Right atrium auricular region (tissue), 2 donors: Measurements from ENCODE around the gene SCP2. TPM values are rescaled to one million over a fixed set of nuclear protein-coding genes. Genes with fewer than 3 reads are reported as not detected.

Experiments used
- DNase-seq: peaks from one replicate; pipeline ENCODE4 v3.0.0-alpha.2; 2019; ENCODE audit warnings: low spot score
- H3K27ac ChIP-seq, 2 donors: fragments of 200-600 bp; sonication (generic); 1 replicate in 1 of 2; 2 replicates in 1 of 2; pipeline ENCODE4 v1.5.1; 2016 to 2019
- H3K27me3 ChIP-seq, 2 donors: fragments of 200-600 bp; sonication (generic); one replicate each; pipeline versions ENCODE4 v1.5.1 to v1.6.0; 2017 to 2019
- H3K36me3 ChIP-seq: fragments of 200-600 bp; sonication (generic); one replicate; pipeline ENCODE4 v1.5.1; 2016
- H3K4me1 ChIP-seq, 2 donors: fragments of 200-600 bp; sonication (generic); one replicate each; pipeline versions ENCODE4 v1.5.1 to v1.6.0; 2017 to 2019
- H3K4me3 ChIP-seq, 2 donors: fragments of 200-600 bp; sonication (generic); 1 replicate in 1 of 2; 2 replicates in 1 of 2; pipeline ENCODE4 v1.5.1; 2017 to 2019; ENCODE audit warnings: mild to moderate bottlenecking in 1 of 2, moderate library complexity in 1 of 2
- H3K9me3 ChIP-seq, 2 donors: fragments of 200-600 bp; sonication (generic); one replicate each; pipeline ENCODE4 v1.5.1; 2019
- total RNA-seq, 2 donors: library from RNA; depleted of rRNA; stranded (reverse); fragments of >200 nt; gene quantifications; one replicate each; pipeline ENCODE4 v1.1.0, GENCODE V29; 2016
- TF ChIP-seq, protein P1 (sequence below), 2 donors: fragments of 200-600 bp; sonication (generic); IDR thresholded peaks; one replicate each; pipeline ENCODE4 v1.5.1; 2019; ENCODE audit warnings: antibody characterized with exemption in 2 of 2

The SCP2 gene
- total RNA-seq, 2 donors from 2014 or later = 67.1 to 163 TPM

DNA sequence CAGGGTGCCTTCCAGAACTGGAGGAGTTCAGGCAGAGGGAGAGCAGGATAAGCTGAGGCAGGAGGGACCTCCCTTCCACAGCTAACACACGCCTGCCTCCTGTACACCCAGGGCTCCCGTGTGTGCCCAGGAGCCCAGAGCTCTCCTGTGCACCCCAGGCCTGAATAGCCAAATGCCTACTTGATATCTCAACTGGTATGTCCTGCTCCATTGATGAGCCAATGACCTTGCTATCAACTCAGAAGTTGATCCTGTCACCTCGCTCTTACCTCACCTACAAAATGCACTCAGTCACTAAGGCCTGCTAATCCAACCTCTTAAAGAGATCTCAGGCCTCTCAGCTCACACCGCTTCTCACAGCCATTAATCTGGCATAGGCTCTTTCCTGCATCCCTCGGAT, 12.6 kb upstream of the SCP2 start:
- Histone ChIP-seq H3K4me3 (no peak overlapping the region), H3K27me3 (no peaks in the 10 kb centered on the region), H3K36me3 (no peaks in the 10 kb centered on the region), H3K9me3 (no peaks in the 10 kb centered on the region), H3K27ac (peak overlapping the region in 1 of 2 donors; percentile 16), H3K4me1 (peaks cover 0 to 28% of the 10 kb centered on the region in 2 donors)
- TF ChIP-seq, protein P1, sequence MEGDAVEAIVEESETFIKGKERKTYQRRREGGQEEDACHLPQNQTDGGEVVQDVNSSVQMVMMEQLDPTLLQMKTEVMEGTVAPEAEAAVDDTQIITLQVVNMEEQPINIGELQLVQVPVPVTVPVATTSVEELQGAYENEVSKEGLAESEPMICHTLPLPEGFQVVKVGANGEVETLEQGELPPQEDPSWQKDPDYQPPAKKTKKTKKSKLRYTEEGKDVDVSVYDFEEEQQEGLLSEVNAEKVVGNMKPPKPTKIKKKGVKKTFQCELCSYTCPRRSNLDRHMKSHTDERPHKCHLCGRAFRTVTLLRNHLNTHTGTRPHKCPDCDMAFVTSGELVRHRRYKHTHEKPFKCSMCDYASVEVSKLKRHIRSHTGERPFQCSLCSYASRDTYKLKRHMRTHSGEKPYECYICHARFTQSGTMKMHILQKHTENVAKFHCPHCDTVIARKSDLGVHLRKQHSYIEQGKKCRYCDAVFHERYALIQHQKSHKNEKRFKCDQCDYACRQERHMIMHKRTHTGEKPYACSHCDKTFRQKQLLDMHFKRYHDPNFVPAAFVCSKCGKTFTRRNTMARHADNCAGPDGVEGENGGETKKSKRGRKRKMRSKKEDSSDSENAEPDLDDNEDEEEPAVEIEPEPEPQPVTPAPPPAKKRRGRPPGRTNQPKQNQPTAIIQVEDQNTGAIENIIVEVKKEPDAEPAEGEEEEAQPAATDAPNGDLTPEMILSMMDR (IDR thresholded peaks at IDR 0.05) = no peak
- no peak for DNase-seq

DNA sequence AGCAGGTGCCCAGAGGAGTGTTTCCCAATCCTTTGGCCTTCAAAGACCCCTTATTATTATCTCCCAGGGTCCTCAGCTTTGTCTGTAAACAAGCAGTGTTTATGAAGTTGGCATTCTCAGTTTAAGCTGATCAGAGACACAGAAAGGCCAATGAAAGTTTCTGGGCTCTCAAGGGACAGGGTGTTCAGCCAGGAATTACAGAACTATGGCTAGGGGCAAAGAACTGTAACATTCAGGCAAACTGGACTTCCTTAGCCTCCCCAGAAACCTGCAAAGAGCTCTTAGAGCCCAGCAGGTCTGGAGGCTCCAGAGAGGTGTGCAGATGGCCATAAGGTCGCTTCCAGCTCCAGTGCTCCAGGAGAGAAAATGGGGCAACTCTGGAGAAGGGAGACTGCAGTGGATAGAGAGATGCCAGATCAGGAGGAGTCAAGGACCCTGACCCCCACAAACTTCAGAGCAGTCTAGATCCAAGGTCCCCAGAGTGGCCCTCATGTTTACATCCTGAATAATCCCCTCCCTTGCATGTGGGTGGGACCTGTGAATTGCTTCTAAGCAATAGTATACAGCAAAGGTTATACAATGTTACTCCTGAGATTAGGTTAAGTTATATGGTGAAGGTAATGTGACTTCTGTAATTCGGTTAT, 11.7 kb upstream of the SCP2 start:
- Histone ChIP-seq H3K4me1 (peaks cover 0 to 31% of the 10 kb centered on the region in 2 donors), H3K27ac (peak overlapping the region in 1 of 2 donors; percentile 16)
- TF ChIP-seq, protein P1 (IDR thresholded peaks at IDR 0.05) = no peak

DNA sequence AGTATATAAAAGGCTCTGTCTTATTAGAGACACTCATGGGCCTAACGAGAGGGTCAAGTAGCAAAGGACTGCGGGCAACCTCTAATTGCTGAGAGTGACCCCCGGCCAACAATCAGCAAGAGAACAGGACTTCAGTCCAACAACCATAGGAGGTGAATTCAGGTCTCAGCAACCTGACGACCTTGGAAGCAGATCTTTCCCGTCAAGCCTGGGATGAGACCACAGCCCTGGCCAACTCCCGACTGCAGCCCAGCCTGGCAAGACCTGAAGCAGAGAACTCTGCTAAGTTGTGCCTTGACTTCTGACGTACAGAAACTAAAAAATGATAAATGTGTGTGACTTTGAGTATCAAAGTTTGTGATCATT, 11.2 kb upstream of the SCP2 start:
- Histone ChIP-seq H3K27ac (peak overlapping the region in 1 of 2 donors; percentile 26), H3K27me3 (no peaks in the 10 kb centered on the region), H3K4me3 (no peak overlapping the region), H3K36me3 (no peaks in the 10 kb centered on the region), H3K9me3 (no peaks in the 10 kb centered on the region), H3K4me1 (peaks cover 0 to 36% of the 10 kb centered on the region in 2 donors)
- no peak for DNase-seq
- TF ChIP-seq, protein P1 (IDR thresholded peaks at IDR 0.05) = no peak

More for the DNA sequence above, 11.7 kb upstream of the SCP2 start:
- DNase-seq = peak; percentile 28
- Histone ChIP-seq H3K36me3 (no peaks in the 10 kb centered on the region), H3K9me3 (no peaks in the 10 kb centered on the region), H3K27me3 (no peaks in the 10 kb centered on the region), H3K4me3 (no peak overlapping the region)

DNA sequence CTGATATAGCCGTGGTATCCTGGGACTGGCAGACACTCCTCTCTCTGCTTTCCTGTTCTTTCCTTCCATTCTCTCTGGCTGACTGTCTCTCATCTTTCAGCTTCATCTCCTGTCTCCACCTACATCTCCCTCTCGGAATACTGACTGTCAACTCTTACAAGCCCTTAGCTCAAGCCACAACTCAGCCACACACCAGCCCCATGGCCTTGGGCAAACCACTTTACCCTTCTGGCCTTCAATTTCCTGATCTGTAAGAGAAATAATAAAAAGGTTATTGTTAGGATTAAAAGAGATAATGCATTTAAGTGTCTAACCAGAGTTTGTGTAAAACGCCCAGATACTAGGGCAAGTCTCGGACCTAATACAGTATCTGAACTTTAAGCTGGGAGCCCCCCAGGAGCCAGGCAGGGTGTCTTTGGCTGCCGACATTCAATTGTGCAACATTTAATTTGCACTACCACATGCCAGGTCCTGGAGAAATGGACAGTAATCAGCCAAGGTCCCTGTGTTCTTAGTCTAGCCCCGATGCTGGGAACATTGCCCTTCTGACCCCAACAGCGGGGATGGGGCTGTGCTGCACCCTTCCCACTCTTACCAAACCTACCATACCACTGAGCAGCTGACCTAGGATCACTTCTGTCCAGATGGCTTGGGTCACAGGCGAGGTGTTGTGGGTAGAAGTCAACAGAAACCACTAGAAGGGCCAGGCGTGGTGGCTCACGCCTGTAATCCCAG, 10.7 kb upstream of the SCP2 start:
- peak overlapping the region; percentile 26 to 57 for H3K27ac ChIP-seq
- no peak for DNase-seq
- peaks cover 0 to 42% of the 10 kb centered on the region in 2 donors for H3K4me1 ChIP-seq
- H3K4me3 ChIP-seq = no peak overlapping the region
- TF ChIP-seq, protein P1 (IDR thresholded peaks at IDR 0.05) = no peak
- no peaks in the 10 kb centered on the region for H3K9me3 ChIP-seq
- H3K27me3 ChIP-seq = no peaks in the 10 kb centered on the region
- no peaks in the 10 kb centered on the region for H3K36me3 ChIP-seq

DNA sequence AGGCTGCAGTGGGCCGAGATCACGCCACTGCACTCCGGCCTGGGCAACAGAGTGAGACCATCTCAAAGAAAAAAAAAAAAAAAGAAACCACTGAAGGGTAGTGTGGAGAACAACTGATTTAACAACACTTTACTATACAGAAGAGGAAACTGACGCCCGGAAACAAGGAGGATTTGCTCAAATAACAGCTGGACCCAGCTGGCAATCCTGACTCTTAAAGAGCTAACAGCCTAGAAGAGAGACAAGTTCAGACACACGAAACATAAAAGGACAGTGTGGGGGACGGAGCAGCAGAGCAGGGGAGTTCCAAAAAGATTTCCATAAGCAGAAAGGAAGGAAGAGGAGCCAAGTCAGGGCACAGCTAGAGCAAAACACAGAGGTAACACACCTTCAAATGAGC, 9.9 kb upstream of the SCP2 start:
- DNase-seq = no peak
- Histone ChIP-seq H3K27ac (peak overlapping the region; percentile 26 to 57), H3K4me3 (no peak overlapping the region), H3K4me1 (peaks cover 0 to 42% of the 10 kb centered on the region in 2 donors), H3K36me3 (no peaks in the 10 kb centered on the region), H3K9me3 (no peaks in the 10 kb centered on the region), H3K27me3 (no peaks in the 10 kb centered on the region)
- TF ChIP-seq, protein P1 (IDR thresholded peaks at IDR 0.05) = no peak
